NCI-H1930 (cell line): ENCODE results near the gene APOA4.
A peak's percentile ranks its signal among the peaks of the same experiment; 100 is the strongest.
"Not testable (repeated sequence)": the region's sequence is repeated elsewhere in the genome, so short reads cannot be mapped to it uniquely, and the experiment has no call there.

Experiments
- DNase-seq, 2 experiments: peaks; one replicate each; lab custom pipeline; 2025; lab: John Stamatoyannopoulos, UW

APOA4 gene

DNA sequence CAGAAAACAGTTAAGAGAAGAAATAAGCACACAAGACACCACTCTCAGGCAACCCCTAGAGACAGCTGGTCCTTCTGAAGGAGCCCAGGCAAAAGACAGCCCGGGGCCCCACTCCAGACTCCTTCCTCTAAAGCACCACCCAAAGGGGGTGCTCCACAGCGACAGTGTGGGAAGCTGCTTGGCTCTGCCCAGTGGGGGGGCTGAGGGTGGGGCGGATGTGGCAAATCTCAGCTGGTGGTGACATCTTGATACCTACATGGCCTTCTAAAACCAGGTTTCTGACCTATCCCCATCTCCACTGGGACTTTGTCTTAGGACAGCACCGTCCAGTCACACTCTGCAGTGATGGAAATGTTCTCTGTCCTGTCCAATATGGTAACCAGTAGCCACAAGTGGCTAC lies 24.5 kb upstream of the APOA4 start:
- no peak for DNase-seq

GRCh38 chr11:116844722-116845121 lies 21.6 kb upstream of the APOA4 start:
- DNase-seq = no peak

- DNase-seq = no peak
Measured at GRCh38 chr11:116843661-116844060, 20.6 kb upstream of the APOA4 start.

DNA sequence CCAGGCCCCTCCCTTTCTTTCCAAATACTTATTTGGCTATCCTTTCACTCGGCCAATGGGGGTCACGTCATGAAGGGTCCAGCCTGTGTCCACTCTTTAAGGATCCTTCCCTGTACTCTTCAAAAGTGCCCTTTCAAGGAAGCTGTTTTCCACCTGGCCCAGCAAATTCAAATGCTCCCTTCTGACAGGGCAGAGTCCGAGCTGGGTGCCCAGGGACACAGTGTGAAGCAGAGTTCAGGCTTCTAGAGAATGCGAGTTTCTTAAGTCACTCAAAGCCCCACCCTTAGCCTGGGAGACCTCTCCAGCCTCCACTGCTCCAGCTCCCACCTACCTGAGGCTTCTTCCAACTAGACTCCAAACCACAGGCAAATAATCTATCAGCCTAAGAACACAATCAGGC lies 19.8 kb upstream of the APOA4 start:
- DNase-seq = no peak

GRCh38 chr11:116842117-116842516 lies 19.0 kb upstream of the APOA4 start:
- no peak for DNase-seq

DNA sequence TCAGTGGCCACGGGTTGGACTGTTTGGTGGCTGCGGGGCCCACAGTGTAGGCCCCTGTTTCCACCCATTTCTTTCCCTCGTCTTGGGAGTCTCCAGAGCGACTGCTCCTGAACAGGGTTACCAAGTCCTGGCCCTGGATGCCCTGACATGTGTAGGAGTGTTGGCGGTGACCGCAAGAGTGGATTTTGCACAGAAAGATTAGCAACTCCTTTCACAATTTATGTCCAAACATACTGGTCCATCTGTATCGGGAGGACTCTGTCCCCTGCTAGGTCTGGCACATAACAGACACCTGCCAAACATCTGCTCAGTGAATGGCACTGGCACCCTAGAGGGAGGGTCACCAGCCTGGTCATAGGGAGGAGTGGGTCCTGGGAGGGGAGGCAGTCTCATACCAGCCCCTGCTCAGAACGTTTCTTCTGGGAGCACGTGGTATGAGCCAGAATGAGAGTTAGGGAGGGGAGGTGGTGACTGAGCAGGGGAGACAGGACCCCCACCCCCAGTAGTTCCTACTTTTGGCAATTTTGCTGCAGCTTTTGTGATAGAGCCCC lies 17.7 kb upstream of the APOA4 start:
- DNase-seq = no peak

DNA sequence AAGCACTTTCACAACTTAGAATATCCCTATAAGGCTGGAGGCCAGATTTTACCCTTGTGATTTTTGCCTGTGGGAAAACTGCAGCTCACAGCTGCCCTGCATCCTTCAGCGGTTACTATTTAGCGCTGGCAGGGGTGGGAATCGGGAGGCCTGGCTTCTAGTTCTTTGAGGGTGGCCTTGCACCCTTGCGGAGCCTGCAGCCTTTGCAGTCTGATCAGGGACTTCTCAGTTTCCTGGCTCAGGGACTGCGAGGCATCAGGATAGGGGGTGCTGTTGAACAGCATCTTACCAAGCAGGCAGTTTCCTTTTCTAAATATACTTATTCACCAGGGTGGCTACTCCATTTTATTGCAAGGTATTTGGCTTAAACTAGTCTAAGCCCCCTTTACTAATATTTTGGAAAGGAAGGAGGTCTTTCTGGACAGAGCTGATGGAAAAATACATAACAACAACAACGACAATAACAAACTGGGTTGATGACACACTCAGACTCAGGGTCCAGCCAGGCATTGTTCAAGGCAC lies 17.2 kb upstream of the APOA4 start:
- DNase-seq = no peak

GRCh38 chr11:116838321-116839084 lies 15.4 kb upstream of the APOA4 start:
- no peak for DNase-seq

- DNase-seq = no peak
Measured at GRCh38 chr11:116837231-116838091, 14.4 kb upstream of the APOA4 start, which contains the start of gene APOA1. Gene APOA1, minus strand, starts transcription at chr11:116837622. Its CDS starts 235 bp downstream, at chr11:116837387.

GRCh38 chr11:116836632-116836991 lies 13.5 kb upstream of the APOA4 start:
- DNase-seq = no peak

- peak; percentile 85 to 89 for DNase-seq
Measured at GRCh38 chr11:116835791-116836631, 12.9 kb upstream of the APOA4 start.

GRCh38 chr11:116835042-116835772 lies 12.1 kb upstream of the APOA4 start:
- no peak for DNase-seq

GRCh38 chr11:116834535-116835041 lies 11.5 kb upstream of the APOA4 start:
- not testable (repeated sequence) for DNase-seq

- DNase-seq = no peak
Measured at GRCh38 chr11:116833816-116834534, 10.9 kb upstream of the APOA4 start.

- no peak for DNase-seq
Measured at GRCh38 chr11:116833491-116833815, 10.3 kb upstream of the APOA4 start.

GRCh38 chr11:116832350-116833290 lies 9.5 kb upstream of the APOA4 start:
- DNase-seq = no peak

DNA sequence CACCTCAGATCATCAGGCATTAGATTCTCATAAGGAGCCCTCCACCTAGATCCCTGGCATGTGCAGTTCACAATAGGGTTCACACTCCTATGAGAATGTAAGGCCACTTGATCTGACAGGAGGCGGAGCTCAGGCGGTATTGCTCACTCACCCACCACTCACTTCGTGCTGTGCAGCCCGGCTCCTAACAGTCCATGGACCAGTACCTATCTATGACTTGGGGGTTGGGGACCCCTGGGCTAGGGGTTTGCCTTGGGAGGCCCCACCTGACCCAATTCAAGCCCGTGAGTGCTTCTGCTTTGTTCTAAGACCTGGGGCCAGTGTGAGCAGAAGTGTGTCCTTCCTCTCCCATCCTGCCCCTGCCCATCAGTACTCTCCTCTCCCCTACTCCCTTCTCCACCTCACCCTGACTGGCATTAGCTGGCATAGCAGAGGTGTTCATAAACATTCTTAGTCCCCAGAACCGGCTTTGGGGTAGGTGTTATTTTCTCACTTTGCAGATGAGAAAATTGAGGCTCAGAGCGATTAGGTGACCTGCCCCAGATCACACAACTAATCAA lies 8.8 kb upstream of the APOA4 start:
- no peak for DNase-seq

DNA sequence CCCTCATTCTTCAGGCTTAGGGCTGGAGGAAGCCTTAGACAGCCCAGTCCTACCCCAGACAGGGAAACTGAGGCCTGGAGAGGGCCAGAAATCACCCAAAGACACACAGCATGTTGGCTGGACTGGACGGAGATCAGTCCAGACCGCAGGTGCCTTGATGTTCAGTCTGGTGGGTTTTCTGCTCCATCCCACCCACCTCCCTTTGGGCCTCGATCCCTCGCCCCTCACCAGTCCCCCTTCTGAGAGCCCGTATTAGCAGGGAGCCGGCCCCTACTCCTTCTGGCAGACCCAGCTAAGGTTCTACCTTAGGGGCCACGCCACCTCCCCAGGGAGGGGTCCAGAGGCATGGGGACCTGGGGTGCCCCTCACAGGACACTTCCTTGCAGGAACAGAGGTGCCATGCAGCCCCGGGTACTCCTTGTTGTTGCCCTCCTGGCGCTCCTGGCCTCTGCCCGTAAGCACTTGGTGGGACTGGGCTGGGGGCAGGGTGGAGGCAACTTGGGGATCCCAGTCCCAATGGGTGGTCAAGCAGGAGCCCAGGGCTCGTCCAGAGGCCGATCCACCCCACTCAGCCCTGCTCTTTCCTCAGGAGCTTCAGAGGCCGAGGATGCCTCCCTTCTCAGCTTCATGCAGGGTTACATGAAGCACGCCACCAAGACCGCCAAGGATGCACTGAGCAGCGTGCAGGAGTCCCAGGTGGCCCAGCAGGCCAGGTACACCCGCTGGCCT lies 7.2 kb upstream of the APOA4 start:
- DNase-seq = no peak
